Cerebellar cortex (tissue), 1 donor: ENCODE measurements around the gene FAM76A.
"Not testable (repeated sequence)": the region's sequence is repeated elsewhere in the genome, so short reads cannot be mapped to it uniquely, and the experiment has no call there.

Experiments
- DNase-seq: peaks from one replicate; pipeline ENCODE4 v3.0.0-alpha.2; 2015; ENCODE audit warnings: low spot score

FAM76A gene

GRCh38 chr1:27725374-27726172 is at the start of gene FAM76A:
Gene FAM76A (plus strand): TSS chr1:27725961. CDS start chr1:27726081, 120 bp downstream.
- peak; percentile 99 for DNase-seq

GRCh38 chr1:27676410-27676809 is 49.4 kb upstream of the FAM76A start:
- no peak for DNase-seq

- DNase-seq = no peak
Observed at GRCh38 chr1:27678747-27679146, 47.0 kb upstream of the FAM76A start.

GRCh38 chr1:27680225-27680791 is 45.5 kb upstream of the FAM76A start:
- not testable (repeated sequence) for DNase-seq

GRCh38 chr1:27681580-27681979 is 44.2 kb upstream of the FAM76A start:
- not testable (repeated sequence) for DNase-seq

- no peak for DNase-seq
Observed at GRCh38 chr1:27682351-27682944, 43.3 kb upstream of the FAM76A start.

GRCh38 chr1:27684176-27684575 is 41.6 kb upstream of the FAM76A start:
- DNase-seq = no peak

- no peak for DNase-seq
Observed at GRCh38 chr1:27686223-27686990, 39.4 kb upstream of the FAM76A start.

- no peak for DNase-seq
Observed at GRCh38 chr1:27687906-27688305, 37.9 kb upstream of the FAM76A start.

- DNase-seq = no peak
Observed at GRCh38 chr1:27689423-27690173, 36.2 kb upstream of the FAM76A start.

GRCh38 chr1:27690183-27690582 is 35.6 kb upstream of the FAM76A start:
- DNase-seq = no peak

GRCh38 chr1:27696835-27697234 is 28.9 kb upstream of the FAM76A start:
- not testable (repeated sequence) for DNase-seq

GRCh38 chr1:27704958-27705357 is 20.8 kb upstream of the FAM76A start:
- no peak for DNase-seq

GRCh38 chr1:27705545-27705944 is 20.2 kb upstream of the FAM76A start:
- DNase-seq = no peak

GRCh38 chr1:27710574-27710973 is 15.2 kb upstream of the FAM76A start:
- DNase-seq = no peak

GRCh38 chr1:27713139-27713725 is 12.5 kb upstream of the FAM76A start:
- no peak for DNase-seq

- DNase-seq = no peak
Observed at GRCh38 chr1:27713869-27714513, 11.8 kb upstream of the FAM76A start.

- no peak for DNase-seq
Observed at GRCh38 chr1:27716262-27716895, 9.4 kb upstream of the FAM76A start.

- no peak for DNase-seq
Observed at GRCh38 chr1:27719286-27720251, 6.2 kb upstream of the FAM76A start.
